IPS-18a (cell line): ENCODE results near the gene P2RX5.

ENCODE experiments used
- H3K27ac ChIP-seq: one replicate; pipeline ENCODE4 v1.5.1; 2013; ENCODE audit warnings: low read length
- H3K27me3 ChIP-seq: one replicate; pipeline ENCODE4 v1.6.1; 2013; ENCODE audit warnings: mild to moderate bottlenecking, low read length; ENCODE audit not compliant: control insufficient read depth, insufficient read depth
- H3K36me3 ChIP-seq: one replicate; pipeline ENCODE4 v1.6.1; 2013; ENCODE audit warnings: low read depth, low read length; ENCODE audit not compliant: control insufficient read depth
- H3K4me1 ChIP-seq: one replicate; pipeline ENCODE4 v1.6.1; 2013; ENCODE audit warnings: low read depth, low read length; ENCODE audit not compliant: control insufficient read depth
- H3K4me3 ChIP-seq: one replicate; pipeline ENCODE4 v1.5.1; 2013; ENCODE audit warnings: low read length
- H3K9ac ChIP-seq: one replicate; pipeline ENCODE4 v1.6.1; 2013; ENCODE audit warnings: mild to moderate bottlenecking, low read length, moderate library complexity
- H3K9me3 ChIP-seq: one replicate; pipeline ENCODE4 v1.6.1; 2013; ENCODE audit warnings: low read depth, low read length; ENCODE audit not compliant: control insufficient read depth

The P2RX5 gene

DNA sequence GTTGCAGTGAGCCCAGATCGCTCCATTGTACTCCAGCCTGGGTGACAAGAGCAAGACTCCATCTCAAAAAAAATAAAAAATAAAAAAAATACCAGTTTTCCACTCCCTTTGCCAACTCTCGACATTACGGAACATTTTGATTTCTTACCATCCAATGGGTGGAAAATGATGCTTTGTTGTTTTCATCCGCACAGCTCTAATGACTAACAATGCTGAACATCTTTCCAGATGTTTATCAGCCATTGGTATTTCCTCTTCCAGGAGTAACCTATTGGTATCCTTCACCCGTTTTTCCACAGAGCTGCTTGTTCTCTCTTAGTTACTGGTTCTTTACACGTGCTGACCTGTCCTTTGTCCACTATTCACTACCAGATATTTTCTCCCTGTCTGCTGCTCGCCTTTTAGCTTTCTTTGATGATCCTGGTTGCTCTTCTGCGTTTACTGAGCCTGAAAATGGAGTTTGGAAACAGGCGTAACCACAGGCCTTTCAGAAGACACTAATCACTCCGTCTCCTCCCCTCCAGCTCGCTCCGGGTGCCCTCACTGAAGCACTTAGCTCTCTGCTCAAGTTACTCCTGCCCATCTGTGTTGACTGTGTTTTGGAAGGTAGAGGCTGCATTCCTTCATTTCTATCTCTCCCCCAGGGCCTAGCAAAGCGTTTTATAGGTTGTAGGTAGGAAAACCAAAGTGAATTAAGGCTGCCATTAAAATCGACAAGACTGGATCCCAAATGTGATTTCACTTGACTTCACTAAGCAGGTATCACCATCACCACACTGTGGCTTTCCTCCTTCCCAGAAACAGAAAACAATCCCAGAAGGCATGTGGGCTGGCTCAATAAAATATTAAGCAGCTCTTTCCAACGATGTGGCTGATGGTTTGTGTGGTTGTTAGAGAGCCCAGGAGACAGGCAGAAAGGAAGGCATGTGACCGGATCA, 68.9 kb downstream of the P2RX5 start:
- Histone ChIP-seq H3K9ac (no peak overlapping the region), H3K27me3 (no peaks in the 10 kb centered on the region), H3K27ac (no peak overlapping the region), H3K9me3 (no peaks in the 10 kb centered on the region), H3K4me1 (no peaks in the 10 kb centered on the region), H3K36me3 (peaks cover 44% of the 10 kb centered on the region), H3K4me3 (no peak overlapping the region)
